ENCODE data around the gene ZG16.
A peak's percentile ranks its signal among the peaks of the same experiment; 100 is the strongest.

Gene ZG16

DNA sequence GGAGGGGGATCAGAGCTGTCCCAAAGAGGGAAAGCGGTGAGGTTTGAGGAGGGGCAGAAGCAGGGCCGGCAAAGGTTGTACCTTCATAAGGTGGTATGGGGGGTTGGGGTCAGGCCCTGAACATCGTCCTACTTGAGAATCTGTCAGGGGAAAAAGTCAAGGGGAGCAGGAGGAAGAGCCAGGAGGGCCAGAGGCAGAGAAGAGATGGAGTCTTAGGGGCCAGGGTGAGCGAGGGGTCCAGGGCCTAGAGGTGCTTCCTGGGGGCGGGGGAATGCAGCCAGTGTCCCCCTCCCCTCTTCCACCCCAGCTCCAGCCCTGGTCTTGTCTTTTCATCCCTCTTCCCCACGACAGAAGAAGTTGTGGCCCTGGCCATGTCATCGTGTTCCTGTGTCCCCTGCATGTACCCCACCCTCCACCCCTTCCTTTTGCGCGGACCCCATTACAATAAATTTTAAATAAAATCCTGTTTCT is 32.7 kb downstream of the ZG16 start:
- no peak for DNase-seq

DNA sequence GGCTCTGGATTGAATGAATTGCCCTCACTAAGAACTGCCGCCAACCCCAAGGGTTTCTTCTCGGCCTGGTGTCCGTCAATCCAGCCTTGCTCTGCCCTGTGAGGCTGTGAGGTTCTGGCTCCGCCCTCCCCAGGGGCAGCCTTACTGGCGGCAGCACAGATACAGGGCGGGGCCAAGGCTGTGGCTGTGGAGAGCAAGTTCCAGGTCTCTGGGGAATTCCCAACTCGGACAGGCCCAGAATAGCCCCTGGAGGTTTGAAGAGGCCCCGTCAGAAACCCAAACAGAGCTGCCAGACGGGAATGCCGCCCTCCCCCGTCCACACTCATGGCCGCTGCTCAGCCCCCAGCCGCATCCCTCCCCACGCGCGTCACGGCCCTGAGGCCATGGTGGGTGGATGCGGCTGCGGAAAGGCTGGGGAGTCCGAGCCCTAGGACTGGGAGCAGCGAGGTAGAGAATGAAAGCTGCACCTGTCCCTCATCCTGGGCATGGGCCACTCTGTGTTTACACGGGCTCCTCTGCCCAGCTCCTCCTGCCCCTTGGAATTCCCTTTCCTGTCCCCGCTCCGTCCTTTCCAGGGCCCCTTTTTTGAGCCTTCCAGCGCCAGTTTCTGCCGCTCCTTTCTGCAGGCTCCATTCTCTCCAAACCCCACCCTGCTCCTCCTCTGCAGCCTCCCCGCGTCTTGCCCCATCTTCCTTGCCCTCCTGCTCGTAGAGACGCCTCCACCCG is 33.3 kb downstream of the ZG16 start:
- peak; percentile 82 to 84 for DNase-seq

DNA sequence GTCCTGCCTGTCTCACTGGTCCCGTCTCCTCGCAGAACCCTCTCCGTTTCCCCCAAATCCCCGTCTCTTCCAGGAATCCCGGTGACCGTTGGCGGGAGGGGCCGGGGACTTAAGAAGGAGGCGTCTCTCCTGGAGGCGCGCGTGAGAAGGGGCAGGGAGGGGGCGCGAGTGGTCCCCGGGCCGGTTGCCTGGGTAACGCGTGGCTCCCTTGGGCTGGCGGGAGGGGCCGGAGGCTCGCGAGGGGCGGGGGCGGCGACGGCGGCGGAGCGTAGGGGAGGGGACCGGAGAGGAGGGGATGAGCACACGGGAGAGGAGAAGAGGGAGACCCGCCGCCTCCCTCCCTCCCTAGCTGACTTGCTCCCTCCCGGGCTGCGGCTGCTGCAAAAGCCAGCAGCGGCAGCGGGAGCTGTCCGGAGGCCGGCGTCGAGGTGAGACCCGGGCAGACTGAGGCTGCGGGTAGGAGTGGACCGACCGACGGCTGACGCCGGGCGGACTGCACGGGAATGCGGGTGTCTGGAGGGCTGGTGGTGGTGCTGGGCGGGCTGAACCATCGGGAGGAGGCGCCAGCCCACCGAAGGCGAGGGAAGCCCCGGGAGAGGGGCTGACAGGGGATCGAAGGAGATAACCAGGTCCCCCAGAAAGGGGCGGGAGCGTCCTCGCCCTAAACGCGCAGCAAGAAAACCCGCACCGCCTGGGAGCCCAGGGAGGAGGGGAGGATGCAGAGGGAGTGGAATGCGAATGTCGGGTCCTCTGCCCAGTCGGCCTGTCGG is 34.0 kb downstream of the ZG16 start, which contains the start of gene PRRT2:
Gene PRRT2, plus strand, starts transcription at position 298 of the 770 bp plus-strand sequence. CDS start 862 bp downstream, outside the sequence.
- peak; percentile 36 to 70 for DNase-seq

- DNase-seq: no peak
These were observed 34.9 kb downstream of the ZG16 start for GRCh38 chr16:29812754-29813643.

- DNase-seq: no peak
These were observed 35.8 kb downstream of the ZG16 start for GRCh38 chr16:29813644-29814562.

- no peak for DNase-seq
These were observed 36.5 kb downstream of the ZG16 start for GRCh38 chr16:29814592-29814991.

DNA sequence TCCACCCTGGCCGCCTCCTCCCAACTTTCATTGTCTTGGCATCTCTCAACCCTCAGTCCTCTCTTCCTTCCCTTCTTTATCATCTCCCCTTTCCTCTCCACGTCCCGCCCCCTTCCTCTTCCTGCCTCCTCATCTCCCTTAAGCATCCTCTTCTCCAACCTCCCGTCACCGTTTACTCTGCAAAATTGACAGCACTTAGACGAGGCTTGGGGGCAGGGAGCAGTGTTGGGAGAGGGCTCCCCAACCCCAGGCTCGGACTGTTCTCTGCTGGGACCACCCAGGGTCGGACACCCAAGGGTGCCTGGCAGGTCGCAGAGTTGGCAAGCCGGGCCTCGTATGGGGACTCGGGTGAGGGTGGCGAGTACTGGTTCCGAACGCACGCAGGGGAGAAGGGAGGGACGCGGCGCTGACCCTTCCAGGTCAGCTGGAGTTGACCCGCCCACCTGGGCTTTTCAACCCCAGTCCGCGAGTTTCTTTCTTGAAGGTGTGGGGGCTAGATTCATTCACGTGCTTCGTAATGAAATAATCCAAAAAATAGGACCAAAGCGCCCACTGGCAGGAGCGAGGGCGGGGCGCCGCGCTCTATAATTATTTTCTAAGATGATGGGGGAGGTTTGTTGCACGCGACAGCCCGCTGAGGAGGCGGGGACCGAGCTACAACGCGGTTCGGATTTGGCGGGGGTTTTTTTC is 37.1 kb downstream of the ZG16 start:
- DNase-seq: no peak

DNA sequence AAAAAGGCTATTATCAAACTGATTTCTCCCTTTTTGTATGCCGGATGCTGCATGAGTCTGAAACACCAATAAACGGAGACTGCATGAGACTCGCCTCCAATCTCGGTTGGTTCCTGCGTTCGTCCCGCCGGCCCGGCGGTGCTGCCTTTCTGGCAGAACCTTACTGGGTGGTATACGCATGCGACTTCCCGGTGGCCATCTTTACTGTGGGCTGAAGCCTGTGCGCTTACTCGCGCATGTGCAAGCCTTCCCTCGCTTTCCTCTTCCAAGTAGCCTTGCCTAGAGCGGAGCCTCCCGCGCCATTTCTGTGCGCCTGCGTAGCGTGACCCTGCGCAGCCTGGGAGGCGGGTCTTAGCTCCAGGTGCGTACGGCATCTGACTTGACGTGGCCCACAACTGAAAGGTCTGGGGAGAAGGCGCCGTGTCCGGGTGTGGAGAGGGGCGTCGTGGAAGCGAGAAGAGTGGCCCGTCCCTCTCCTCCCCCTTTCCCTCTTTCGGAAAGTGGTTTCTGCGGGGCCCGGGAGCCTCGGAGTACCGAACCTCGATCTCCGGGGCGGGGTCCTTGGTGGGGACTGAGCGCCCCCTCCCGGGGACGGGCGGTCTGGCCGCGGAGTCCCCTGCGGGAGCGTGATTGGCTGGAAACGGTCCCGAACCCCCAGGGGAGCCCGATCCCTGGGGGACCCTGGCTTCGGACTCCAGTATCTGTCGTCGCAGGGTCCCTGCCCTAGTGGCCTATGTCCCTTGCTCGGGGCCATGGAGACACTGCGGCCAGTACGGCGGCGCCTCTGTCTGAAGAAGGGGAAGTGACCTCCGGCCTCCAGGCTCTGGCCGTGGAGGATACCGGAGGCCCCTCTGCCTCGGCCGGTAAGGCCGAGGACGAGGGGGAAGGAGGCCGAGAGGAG is 38.0 kb downstream of the ZG16 start, which contains the start of gene PAGR1:
Gene PAGR1, plus strand, starts transcription at position 360 of the 901 bp plus-strand sequence. Its CDS starts 374 bp downstream, at position 734.
- peak; percentile 100 for DNase-seq

GRCh38 chr16:29816694-29817441 is 38.8 kb downstream of the ZG16 start:
- DNase-seq: peak; percentile 35 to 58

- DNase-seq: no peak
These were observed 40.0 kb downstream of the ZG16 start for GRCh38 chr16:29818082-29818481.

GRCh38 chr16:29819506-29819905 is 41.5 kb downstream of the ZG16 start:
- no peak for DNase-seq

DNA sequence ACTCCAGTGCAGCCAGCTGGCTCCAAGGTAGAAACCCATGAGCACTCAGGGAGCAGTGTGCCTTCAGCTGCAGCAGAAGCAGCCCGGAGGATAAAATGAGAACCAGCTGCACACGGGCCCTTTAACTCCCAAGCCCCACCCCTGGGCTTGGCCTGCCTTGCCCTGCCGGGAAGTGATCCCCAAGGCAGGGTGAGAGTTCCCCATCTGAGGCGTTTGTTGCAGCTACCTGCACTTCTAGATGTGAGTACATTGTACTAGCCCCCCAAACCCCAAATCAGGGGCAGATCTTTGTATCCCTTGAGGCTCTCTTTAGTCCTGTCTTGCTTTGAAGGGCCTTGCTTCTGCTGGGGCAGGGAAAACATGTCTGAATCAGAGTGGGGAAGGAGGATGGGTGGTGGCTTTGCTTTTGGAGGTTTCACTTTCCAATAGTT is 42.2 kb downstream of the ZG16 start, which contains the start of gene MVP:
Gene MVP, plus strand, starts transcription at position 192 of the 431 bp plus-strand sequence. CDS start 10,088 bp downstream, outside the sequence.
- DNase-seq: peak; percentile 76 to 79

- DNase-seq: peak; percentile 70 to 77
These were observed 42.9 kb downstream of the ZG16 start for GRCh38 chr16:29820730-29821642.

GRCh38 chr16:29821643-29822115 is 43.6 kb downstream of the ZG16 start:
- no peak for DNase-seq

GRCh38 chr16:29824589-29825144 is 46.6 kb downstream of the ZG16 start:
- no peak for DNase-seq

- peak in 1 of 2 donors; percentile 43 for DNase-seq
These were observed 47.3 kb downstream of the ZG16 start for GRCh38 chr16:29825145-29826044.
